GDM1 (cell line): ENCODE results near the gene AQP5.

Source experiments
- DNase-seq: peaks from one replicate; lab custom pipeline; 2025; lab: John Stamatoyannopoulos, UW

The AQP5 gene

GRCh38 chr12:49961111-49961922, at the start of gene AQP5:
Gene AQP5, plus strand, starts transcription at chr12:49961872. Its CDS starts 146 bp downstream, at chr12:49962018.
- DNase-seq, result no peak

- no peak for DNase-seq
Measured at GRCh38 chr12:49912345-49913255, 49.1 kb upstream of the AQP5 start.

GRCh38 chr12:49916129-49916919, 45.3 kb upstream of the AQP5 start:
- DNase-seq, result no peak

DNA sequence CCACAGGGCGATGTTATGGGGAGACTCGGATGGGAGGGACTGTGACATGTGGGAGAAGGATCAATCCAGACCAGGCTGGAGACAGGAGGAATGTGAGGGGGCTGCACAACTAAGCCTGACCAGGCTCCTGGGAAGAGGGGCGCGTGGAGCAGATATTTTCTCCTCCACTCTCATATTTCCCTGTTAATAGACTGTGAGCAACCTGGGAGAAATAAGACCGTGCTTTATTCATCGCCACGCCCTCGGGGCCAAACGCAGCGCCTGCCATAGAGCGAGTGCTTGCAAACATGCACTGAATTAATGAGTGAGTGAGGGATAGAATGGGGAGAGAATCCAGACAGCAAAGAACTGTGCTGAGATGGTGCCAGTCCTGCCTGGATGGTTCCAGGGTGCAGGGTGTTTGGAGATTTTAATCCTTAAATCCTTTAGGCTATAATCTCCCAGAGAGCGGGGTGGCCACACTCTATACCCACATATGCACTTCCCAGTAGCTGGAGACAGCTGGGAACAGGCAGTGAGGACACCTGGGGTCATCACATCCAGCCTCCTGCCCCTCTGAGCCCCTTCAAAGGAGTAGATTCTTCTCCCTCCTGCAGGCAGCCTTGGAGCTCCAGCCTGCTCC, 44.4 kb upstream of the AQP5 start:
- no peak for DNase-seq

DNA sequence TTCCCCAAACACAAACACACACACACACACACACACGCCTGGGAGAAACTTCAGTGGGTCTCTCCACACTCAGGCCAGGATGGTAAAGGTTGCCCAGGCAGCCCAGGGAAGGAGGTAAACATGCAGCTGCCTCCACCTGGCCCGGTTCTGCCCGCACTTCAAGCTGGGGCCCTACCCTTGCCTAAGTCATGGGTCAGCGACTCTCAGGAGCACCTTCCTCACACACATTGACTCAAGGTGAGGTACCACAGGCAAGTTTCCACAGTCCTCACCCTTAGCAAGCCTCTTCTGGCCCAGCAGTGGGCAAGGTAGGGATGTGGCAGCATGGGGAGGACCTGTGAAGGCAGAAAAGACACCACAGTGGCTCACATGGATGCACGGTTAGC, 43.9 kb upstream of the AQP5 start:
- DNase-seq, result no peak

GRCh38 chr12:49920241-49920914, 41.3 kb upstream of the AQP5 start:
- DNase-seq, result no peak

DNA sequence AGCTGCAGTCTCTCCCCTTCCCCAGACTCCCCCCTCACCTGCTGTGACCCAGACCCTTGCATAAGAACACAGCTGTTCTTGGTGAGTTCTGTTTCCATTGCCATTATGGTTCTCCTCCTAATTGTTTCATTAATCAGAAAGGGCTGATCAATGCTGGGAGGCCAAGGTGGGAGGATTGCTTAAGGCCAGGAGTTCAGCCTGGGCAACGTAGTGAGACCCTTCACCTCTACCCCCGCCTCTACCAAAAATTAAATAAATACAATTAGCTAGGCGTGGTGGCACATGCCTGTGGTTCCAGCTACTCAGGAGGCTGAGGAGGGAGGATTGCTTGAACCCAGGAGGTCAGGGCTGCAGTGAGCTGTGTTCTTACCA, 40.8 kb upstream of the AQP5 start:
- no peak for DNase-seq

DNA sequence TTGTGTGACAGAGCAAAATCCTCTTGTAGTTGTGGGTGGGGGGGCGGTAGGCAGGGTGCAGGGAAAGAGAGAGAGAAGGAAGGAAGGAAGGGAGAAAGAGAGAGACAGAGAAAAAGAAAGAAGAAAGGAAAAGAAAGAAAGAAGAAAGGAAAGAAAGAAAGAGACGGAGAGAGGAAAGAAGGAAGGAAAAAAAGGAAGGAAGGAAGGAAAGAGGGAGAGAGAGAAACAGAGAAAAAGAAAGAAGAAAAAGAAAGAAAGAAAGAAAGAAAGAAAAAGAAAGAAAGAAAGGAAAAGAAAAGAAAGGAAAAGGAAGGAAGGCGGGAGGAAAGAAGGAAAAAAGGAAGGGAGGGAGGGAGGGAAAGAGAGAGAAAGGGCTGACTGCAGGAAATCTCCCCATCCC, 40.4 kb upstream of the AQP5 start:
- no peak for DNase-seq

DNA sequence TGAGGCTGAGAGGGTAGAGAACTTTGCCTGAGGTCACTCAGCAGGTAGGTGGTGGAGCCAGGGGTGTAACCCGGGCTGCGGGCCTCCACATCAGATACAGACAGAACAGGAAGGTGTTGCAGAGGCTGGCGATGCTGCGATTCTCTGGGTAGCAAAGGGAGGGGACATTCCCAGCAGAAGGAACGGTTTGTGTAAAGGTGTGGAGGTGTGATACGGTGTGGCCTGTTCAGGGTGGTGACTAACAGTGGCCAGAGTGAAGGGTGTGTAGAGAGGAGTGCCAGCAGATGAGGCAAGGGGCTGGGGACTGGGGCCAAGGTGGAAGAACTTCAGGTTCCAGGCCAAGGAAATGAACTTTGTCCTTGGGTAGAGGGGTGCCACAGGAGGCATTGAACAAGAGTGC, 39.7 kb upstream of the AQP5 start:
- no peak for DNase-seq

DNA sequence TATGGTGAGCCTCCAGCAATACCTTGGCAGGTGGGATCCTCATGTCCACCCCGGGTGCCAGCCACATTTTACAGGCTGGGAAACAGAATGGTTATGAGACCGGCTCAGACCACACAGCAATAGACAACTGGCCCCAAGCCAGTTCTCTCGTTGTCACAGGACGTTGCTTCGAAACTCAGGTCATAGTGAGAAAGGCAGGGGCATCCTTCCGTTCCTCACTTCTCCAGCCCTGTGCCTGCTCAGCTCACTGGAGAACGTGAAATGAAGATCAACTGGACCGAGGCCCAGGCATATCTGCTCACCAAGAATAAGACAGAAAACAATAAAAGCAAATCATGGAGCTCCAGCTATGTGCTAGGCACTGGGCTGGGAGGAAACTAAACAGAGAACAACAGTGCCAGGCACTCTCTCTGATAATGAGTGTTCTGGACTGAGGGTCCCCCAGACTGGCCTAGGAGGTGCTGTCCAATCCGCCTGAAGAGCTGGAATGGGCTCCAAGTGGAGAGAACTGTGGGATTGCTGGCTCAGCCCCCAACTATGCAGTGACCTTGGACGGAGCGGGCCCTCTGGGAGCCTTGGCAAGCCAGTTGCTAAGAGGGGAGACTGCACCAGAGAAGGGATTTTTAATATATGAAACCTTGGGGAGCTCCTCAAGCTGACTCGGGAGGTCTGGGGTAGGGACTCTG, 39.2 kb upstream of the AQP5 start:
- DNase-seq, result no peak

GRCh38 chr12:49923035-49923644, 38.5 kb upstream of the AQP5 start:
- DNase-seq, result no peak

- no peak for DNase-seq
Measured at GRCh38 chr12:49923880-49924556, 37.7 kb upstream of the AQP5 start.

- DNase-seq, result no peak
Measured at GRCh38 chr12:49924628-49925246, 36.9 kb upstream of the AQP5 start.

DNA sequence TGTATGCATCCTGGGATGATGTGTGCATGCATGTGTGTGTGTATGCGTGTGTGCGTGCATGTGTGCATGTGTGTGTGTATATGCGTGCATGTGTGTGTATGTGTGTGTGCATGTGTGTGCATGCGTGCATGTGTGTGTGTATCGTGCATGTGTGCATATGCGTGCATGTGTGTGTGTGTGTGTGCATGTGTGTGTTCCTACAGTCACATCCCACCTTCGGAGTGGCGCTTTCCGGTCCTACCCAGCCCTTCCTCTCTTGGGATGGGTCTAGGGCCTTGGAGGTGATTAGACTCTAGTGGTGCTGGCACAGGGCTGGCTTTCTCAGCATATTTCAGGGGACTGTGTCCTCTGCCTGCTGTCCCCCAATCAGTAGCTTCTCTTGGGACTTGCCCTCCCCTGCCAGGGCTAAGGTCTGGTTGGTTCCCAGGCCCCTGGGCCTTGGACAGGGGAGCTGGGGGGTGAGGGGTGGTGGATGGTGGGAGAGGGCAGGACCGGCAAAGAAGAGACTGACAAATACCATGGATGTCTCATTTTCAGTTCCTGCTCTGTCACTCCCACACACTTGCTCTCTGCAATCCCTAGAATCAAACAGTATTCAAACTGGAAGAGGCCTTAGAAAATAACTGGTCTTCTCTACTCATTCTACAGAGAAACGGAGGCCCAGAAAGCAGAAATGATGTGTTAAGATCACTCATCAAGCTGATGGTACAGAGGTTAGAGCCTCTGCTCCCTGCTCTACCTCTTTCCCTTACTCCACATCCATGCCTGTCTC, 36.1 kb upstream of the AQP5 start:
- no peak for DNase-seq

DNA sequence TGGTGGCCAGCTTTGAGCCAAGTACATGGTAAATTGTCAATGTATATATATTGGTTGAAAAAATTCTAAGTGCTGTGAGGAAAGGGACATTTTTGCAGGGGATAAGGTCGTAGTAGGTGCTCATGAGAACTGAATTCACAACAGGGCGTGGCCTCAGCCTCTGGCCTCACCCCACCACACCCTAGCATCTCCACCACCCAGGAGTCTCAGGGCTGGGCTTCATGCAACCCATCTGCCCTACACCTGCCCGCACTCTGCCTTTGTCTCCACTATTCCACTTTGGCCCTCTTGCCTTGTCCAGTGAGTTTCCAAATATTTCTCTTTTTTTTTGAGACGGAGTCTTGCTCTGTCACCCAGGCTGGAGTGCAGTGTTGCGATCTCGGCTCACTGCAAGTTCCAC, 33.2 kb upstream of the AQP5 start:
- no peak for DNase-seq

GRCh38 chr12:49929581-49929980, 32.1 kb upstream of the AQP5 start:
- no peak for DNase-seq

GRCh38 chr12:49930515-49931288, 31.0 kb upstream of the AQP5 start:
- DNase-seq, result no peak

GRCh38 chr12:49932023-49932422, 29.6 kb upstream of the AQP5 start:
- DNase-seq, result no peak
